GM21447 (cell line): ENCODE results near the gene NOD1.
"Not testable (repeated sequence)": the region's sequence is repeated elsewhere in the genome, so short reads cannot be mapped to it uniquely, and the experiment has no call there.

Experiments used
- ATAC-seq: cut with Tn5 transposase; IDR thresholded peaks from one replicate; pipeline ENCODE4 v1.9.1; 2021; ENCODE audit not compliant: unreplicated experiment

Gene NOD1, protein sequence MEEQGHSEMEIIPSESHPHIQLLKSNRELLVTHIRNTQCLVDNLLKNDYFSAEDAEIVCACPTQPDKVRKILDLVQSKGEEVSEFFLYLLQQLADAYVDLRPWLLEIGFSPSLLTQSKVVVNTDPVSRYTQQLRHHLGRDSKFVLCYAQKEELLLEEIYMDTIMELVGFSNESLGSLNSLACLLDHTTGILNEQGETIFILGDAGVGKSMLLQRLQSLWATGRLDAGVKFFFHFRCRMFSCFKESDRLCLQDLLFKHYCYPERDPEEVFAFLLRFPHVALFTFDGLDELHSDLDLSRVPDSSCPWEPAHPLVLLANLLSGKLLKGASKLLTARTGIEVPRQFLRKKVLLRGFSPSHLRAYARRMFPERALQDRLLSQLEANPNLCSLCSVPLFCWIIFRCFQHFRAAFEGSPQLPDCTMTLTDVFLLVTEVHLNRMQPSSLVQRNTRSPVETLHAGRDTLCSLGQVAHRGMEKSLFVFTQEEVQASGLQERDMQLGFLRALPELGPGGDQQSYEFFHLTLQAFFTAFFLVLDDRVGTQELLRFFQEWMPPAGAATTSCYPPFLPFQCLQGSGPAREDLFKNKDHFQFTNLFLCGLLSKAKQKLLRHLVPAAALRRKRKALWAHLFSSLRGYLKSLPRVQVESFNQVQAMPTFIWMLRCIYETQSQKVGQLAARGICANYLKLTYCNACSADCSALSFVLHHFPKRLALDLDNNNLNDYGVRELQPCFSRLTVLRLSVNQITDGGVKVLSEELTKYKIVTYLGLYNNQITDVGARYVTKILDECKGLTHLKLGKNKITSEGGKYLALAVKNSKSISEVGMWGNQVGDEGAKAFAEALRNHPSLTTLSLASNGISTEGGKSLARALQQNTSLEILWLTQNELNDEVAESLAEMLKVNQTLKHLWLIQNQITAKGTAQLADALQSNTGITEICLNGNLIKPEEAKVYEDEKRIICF

DNA sequence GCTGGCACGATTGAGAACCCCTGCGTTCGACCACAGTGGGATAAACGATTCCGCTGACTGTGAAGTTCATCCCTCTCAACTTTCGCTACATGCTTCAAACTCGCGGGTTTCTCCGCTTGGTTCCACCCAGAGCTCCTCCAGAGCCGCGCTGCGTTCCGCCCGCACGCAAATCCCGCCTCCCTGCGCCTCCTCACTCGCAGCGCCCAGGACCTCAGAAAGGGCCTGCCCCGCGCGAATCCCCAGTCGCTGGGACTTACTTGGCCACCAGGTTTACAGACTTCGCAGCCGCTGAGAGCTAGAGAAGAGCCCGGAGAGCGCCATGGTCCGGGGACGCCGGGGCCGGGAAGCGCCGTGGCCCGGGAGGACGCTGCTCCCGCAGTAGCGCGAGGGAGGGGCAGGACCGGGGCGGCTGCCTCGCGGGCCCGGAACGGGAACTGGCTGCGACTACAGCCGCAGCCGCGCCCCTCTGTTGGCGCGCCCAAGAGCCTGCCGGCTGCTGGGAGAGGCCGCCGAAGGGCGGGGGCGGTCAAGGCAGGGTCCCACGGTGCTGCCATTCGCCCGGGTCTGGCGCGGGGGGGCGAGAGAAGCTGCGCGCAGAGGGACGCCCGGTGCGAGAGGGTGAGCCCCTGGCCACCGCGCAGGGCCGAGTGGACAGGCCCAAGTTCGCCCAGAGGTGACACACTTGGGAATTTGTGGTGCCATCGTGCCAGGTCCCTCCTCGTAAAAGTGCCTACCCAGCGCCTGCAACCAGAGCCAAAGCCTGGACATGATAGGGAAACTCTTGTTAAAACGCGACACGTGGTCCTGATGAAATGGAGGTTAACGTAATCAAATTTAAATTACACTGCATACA is at the start of gene NOD1:
Gene NOD1, minus strand, starts transcription at position 436 of the 853 bp plus-strand sequence. CDS start 21,863 bp downstream, outside the sequence.
- ATAC-seq = peak; percentile 87

DNA sequence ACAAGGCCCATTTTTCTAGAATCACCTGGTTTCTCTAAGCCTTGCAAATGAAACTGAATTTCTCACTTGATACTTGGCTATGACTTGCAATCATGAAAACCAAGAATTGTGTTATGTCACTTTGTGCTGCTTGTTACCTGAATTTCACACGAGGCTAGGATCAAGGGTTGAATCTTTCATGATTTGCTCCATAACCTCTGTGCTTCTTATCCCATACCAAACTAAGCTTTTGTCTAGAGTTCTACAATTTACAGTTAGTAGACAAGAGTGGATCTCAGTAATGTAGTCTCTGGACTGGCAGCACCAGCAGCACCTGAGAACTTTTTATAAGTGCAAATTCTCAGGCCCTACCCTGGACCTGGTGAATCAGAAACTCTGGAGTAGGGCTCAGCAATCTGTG is 48.7 kb upstream of the NOD1 start:
- ATAC-seq = not testable (repeated sequence)

DNA sequence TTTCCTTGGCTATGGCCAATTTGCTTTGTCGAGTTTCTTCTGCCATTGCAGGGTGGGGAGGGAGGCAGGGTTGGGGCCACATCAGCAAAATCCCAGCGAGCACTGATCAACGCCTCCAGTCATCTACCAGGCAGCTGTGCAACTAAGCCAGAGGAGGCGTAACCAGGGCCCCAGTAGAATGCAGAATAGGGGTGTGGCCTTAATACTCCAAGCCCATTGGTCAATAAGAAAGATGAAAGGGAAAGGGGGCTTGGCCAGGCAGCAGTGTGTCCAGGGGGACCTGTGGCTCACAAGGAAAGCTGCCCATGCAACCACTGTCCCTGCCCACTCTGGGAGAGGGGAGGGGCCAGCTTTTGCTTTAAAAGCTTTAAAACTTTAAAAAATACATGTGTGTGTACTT is 47.6 kb upstream of the NOD1 start:
- no peak for ATAC-seq

DNA sequence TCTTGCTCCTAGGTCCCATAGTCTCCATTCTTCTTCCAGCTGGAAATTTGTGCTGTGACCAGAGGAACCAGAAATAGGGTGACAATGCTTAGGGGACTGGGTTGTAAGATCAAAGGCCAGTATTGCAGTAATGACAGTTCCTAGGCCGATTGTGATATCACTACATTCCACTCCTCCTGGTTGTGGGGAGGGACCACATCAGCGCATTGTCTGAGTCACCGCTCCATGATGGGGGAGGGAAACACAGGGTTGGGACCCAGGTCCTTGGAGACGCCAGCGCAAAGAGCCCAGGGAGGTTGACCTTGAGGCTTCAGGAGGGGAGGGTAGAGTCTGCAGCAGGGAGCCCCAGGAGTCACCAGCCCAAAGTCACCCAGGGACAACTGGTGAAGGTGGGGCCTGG is 46.8 kb upstream of the NOD1 start:
- ATAC-seq = no peak

DNA sequence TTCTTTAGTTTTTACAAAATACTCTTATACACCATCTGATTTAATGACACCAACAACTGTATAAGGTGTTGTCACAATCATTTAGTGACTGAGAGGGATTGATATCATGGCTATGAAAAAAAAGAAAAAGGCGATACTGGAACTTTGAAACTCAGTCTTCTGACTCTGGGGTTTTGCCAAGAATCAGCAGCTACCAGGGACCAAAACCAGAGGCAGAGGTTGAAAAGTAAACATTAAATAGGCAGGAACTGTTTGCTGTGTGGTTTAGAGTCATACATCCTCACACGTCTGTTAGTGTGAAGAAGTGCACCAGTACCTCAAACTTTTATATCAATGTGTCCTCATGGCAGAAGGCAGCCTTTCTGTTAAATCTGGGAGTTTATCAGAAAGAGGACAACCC is 46.0 kb upstream of the NOD1 start:
- no peak for ATAC-seq

DNA sequence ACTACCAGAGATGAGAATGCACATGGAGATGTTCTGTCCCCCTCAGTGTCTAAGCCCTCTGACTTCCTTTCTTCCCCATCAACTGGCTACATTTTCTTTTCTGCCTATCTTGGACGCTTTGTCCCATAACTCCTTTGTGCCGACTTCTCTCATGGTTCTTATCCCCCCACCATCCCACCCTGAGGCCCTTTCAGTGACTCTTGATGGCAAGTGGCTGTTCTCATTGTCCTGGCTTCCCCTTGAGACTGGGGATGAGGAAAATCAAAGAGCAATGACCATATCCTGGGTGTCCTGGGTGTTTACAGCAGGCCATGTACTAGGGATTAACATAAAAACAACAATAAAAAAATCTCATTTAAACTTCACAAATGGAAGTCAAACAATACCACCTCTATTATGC is 44.9 kb upstream of the NOD1 start:
- ATAC-seq = no peak

DNA sequence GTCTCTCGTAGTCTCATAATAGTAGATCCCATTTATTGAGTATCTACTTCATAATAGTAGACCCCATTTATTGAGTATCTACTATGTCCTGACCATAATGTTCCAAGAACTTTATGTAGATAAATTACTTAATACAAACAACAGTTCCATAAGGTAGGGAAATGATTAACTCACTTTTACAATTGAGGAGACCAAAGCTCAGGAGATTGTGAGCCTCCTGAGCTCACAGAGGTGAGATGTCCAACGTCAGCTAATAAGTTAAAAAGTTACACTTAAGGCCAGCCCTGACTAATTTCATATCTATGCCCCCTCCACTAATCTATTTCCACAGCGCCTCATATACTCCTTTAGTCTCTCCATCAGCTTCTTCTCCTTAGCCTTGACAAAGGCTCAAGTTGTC is 43.6 kb upstream of the NOD1 start:
- no peak for ATAC-seq

DNA sequence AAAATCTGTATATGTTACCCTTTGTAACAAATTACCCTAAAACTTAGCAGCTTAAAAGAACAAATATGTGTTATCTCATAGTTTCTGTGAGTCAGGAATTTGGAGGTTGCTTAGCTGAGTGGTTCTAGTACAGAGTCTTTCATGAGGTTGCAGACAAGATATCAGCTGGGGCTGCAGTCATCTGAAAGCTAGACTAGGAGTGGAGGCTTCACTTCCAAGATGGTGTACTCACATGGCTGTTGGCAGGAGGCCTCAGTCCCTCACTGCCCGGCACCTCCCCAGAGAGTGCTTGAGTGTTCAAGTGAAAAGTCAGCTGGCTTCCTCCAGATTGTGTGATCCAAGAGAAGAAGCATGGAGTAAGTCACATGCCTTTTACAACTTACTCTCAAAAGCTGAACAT is 42.9 kb upstream of the NOD1 start:
- ATAC-seq = no peak

DNA sequence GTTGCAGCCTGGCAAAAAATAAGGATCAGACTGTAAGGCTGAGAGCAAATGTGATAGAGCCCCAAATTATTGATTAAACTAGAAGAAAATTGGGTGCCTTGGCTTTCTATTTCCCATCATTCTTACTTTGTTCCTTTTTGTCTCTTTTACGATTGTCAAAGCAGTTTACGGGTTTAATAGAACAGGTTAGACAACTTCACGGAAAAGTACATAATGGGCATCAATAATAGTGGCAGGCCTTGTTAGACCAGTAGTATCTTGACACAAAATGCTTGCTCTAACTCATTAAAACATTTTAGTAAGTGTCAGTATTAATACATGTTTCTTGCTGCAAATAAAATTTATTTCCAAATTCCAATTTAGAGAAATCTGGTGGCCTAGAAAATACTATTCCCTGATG is 40.5 kb upstream of the NOD1 start:
- no peak for ATAC-seq

DNA sequence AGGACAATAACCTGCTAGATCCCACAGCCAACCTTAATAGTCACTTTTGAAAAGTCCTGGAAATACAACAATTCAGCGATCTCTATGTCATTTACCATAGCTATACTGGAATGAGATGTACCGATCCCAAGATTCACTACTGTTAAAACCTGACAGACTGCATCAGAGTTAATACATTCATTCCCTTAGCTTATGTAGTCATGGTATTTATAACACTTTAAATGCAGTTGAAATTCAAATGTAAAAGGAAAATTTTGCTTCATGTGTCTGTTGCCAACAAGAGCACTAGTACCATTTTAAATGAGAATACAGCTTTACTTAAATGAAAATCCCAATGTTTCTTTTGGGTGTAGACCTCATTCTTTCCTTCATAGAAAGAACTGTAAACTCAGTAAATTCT is 37.2 kb upstream of the NOD1 start:
- ATAC-seq = no peak

DNA sequence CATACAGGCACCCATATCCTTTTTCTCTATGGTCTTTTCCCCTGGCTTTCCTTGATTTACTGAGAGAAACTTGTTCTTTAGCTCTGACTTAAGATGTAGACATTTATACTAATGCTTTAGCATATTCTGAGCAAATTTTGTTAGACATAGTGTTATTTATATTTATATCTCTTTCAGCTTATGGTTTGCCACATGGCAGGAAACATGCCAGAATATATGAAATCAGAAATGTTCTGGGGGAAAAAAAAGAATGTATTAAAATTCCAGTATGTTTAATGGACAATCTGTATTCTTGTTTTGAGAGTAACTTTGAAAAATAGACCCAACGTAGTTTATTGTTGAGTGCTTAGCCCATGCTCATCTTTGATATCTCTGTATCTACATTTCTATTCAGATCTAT is 36.2 kb upstream of the NOD1 start:
- no peak for ATAC-seq

DNA sequence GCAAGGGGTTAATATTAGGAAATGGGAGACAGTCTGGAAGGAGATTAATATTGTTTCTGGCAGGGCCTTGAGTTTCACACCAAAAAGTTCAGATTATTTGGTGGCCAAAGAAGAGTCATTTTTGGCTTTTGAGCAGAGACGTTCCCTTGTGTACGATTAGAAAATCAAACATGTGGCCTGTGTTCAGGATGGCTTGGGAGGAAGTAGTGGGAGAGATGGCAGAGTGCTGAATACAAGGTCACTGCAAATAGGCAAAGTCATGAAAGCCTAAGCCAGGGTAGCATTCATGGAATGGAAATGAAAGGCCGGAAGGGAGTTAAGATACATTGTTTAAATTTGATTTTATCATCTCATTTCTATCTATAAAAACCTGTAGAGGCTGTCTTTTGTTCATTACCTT is 35.6 kb upstream of the NOD1 start:
- no peak for ATAC-seq

DNA sequence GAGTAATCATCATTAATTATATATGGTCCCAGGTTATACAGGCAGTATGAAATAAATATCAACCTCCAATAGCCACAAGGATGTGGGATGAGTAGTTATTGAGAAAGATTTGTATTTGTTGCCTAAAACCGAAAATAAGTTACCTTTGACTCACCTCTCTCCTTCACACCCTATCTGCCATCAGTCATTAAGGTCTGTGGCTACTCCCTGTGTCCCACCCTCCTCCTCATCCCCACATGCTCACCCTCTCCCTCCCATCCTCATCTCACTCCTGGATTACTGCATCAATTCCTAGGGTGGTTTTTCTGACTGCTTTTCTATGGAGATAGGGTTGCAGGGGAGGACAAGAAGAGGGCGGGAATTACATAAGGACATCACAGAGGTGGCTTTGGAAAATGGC is 35.2 kb upstream of the NOD1 start:
- ATAC-seq = no peak

DNA sequence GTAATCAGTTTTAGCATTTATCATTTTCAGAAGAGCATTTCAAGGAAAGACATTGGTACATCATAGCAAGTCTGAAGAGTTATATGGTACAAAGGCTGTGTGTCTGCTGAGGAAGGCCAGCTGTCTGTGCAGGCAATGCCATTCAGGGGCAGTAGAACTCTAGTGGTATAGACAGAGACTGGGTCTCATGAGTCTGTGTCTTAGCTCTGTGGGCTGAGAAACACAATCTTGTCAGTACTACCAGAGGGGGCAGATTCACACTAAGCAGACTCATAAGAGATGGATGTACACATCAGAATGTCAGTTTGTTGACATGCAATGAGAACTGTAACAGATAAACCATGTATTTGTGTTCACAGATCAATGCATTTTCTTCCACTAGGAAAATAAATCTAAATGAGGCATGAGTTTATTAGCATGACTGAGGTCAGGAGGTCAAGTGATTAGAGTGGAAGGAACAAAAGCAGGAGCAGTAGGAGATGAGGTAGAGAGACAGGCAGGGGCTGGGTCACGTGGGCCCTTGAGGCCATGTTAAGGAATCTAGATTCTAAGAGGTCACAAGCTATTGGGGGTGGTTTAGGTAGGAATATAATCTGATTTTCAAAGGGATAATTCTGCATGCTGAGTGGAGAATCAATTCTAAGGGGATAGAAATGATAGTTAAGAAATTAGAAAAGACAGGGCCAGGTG is 33.5 kb upstream of the NOD1 start:
- no peak for ATAC-seq

DNA sequence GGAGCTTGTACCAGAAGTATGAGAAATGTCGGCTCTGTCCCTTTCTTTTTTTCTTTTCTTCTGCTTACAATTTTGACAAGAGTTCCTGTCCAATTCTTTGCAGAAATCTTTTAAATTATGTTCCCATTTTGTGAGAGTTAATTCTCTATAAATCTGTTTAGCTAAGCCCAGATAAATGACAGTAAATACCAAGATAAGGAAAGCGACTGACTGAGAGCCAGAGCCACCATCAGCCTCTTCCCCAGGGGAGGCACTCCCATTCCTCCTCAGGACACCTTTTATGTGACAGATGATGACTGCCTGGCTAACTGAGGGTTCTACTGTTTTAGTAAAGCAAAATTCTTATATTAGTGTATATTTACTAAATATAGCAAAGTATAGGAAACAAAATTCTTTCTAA is 32.9 kb upstream of the NOD1 start:
- no peak for ATAC-seq

DNA sequence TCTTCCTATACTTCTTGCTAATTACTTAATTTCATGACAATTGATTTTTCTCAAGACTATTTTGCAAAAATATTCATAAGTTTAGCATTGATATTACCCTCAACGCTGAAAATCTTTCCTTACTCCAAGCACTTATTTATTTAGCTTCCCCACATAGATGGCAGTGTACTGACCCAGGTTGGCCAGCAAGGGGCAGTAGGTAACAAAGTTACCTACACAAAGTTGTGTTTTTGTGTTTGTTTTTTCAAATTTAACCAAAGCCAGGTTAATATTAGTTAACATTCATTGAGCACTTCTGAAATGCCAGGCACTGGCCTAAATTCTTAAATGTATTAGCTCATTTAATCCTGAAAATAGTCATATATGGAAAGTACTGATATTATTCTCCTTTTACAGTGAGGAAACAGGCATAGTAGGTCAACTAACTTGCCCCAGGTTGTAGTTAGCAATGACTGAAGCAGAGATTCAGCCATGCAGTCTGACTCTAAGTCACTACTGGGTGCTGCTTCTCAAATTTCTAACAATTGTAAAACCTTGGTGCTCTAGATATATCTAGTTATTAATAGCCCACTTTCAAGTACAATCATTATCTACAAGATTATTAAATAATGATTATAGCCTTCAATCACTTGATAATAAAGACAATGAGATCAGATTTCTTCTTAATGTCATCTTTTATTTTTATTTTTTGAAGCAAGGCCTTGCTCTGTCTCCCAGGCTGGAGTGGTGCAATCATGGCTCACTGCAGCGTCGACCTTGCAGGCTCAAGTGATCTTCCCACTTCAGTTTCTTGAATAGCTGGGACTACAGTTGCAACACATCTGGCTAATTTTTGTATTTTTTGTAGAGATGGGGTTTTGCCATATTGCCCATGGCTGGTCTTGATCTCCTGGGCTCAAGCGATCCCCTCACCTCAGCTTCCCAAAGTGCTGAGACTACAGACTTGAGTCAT is 31.8 kb upstream of the NOD1 start:
- no peak for ATAC-seq

DNA sequence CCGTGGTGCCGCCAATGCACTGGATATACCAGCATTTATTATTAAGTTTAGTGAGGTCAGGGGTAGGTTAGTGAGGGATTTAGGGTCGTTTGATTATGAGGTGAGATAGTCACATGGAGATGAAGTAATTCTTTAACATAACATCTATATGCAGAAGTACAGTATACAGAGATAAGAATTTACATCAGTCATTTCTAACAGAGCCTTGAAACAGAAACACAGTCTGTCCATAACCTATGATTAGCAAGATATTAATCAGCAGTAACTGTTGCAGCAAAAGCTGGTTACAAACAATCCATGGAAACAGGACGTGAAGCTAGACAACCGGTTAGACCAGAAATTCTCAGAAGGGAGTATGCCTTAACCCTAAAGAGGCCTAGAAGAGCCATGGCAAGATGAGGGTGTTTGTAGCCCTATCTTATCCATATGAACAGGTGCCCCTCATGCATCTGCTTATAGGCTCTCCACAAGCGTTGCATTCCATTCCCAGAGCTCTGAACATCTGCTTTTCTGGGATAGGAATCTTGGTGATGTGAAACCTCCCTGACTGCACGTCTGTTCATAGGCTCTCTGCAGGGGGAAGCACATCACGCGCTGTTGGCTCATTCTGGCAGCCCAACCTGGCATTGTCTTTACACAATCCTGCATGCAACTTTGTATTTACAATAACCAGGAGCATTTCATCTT is 30.7 kb upstream of the NOD1 start:
- ATAC-seq = not testable (repeated sequence)

DNA sequence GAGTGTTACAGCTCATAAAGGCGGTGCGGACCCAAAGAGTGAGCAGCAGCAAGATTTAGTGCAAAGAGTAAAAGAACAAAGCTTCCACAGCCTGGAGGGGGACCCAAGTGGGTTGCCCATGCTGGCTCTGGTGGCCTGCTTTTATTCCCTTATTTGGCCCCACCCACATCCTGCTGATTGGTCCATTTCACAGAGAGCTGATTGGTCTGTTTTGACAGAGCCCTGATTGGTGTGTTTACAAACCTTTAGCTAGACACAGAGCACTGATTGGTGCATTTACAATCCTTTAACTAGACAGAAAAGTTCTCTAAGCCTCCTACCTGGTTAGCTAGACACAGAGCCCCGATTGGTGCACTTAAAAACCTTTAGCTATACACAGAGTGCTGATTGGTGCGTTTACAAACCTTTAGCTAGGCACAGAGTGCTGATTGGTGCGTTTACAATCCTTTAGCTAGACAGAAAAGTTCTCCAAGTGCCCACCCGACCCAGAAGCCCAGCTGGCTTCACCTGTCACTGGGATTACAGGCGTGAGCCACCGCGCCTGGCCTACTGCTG is 28.8 kb upstream of the NOD1 start:
- ATAC-seq = not testable (repeated sequence)
